HG03175 (cell line): ENCODE measurements around the gene ZCCHC7.

Experiments used
- ATAC-seq: cut with Tn5 transposase; IDR thresholded peaks from one replicate; pipeline ENCODE4 v1.9.1; 2021; ENCODE audit warnings: mild to moderate bottlenecking, moderate library complexity; ENCODE audit not compliant: unreplicated experiment

ZCCHC7 gene

DNA sequence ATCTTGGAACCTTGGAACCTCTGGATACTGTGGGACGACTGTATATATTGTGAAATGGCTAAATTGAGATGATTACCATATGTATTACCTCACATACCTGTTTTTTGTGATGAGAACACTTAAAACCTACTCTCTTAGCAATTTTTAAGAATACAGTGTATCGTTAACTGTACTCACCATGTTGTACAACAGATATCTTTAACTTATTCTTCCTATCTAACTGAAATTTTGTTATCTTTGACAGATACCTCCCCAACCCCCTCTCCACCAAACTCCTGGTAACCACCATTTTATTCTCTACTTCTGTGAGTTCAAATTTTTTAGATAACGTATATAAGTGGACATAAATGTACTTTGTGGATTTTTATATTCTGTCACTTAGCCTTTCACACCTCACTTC is 126.5 kb downstream of the ZCCHC7 start:
- no peak for ATAC-seq

- ATAC-seq, result no peak
These were observed 128.3 kb downstream of the ZCCHC7 start for GRCh38 chr9:37248651-37249163.

GRCh38 chr9:37251452-37251851 is 131.1 kb downstream of the ZCCHC7 start:
- peak; percentile 61 for ATAC-seq

DNA sequence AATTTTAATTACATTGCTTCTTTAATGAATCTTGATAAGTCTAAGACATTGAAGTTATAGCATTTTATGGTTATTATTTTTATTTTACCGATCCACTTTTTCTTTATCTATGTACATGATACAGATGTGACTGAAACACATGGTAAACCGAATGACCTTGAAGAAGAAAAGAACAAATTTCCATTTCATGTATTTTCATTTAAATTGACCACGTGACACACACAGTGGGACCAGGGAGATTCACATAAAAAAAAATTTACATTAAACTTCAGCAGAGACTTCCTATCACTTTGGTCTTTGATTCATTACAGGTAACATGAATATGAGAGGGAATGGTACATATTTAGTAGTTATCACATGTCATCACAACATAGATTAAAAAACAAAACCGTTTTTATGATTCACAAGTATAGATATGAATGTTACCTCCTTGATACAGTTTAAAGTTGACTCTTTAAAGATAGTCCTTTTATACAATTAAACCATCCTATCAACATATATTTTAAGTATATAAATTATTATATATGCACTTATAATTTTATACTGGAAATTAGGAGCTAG is 133.1 kb downstream of the ZCCHC7 start:
- ATAC-seq, result no peak

- no peak for ATAC-seq
These were observed 134.8 kb downstream of the ZCCHC7 start for GRCh38 chr9:37255187-37255586.

DNA sequence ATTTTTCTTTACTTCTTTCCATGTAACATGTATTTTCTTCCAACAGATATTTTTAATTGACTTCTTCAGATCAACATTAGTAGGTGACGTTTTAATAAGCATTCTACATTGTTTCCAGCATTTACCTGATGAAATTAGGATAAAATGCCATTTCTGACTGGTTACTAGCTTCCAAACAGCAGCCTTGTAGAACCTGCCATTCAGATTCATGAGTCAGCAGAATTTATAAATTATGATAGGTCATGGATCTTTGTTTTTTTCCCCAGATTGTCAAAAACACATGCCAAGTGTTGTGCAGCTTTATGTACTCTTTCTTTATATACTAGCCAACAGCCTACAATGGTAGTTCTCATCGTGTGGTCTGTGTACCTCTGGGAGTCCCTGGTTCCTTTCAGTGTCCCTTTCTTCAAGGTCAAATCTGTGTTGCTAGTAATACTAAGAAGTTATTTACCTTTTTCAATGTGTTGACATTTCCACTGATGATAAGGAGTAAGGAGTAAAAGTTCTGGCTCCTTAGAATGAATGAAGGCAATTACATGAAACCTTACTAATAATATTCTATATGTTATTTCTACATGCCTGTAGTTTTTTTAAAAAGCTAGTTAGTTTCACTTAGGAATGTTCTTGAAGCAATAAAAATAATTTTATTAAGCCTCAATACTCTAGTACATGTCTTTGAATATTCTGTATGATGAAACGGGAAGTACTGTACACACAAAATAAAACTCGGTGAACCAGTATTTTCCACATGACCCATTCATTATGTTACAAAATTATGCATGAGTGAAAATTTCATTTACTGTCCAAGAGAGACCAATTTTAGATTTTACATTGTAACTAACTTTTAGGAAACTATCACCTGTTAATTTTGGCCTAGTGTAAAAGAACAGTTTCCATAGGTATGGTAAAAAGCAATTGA is 135.8 kb downstream of the ZCCHC7 start:
- no peak for ATAC-seq

DNA sequence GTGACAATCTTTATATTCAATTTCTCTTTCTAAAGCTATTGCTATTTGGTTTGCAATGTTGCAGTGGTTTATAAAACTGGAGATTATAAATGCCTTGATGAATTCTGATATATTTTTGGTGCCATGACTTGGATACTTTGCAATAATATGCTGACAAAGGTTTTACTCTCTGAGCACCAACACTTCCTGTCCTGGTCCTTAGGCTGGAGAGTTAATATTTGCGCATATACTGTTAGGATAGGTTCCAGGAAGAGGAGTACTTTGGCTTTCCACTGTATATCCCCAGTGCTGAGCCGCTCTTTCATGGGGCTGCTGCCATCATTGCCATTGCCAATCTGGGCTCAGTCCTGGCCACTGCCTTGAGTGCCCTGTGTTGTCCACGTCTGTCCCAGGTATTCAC is 139.6 kb downstream of the ZCCHC7 start:
- no peak for ATAC-seq

DNA sequence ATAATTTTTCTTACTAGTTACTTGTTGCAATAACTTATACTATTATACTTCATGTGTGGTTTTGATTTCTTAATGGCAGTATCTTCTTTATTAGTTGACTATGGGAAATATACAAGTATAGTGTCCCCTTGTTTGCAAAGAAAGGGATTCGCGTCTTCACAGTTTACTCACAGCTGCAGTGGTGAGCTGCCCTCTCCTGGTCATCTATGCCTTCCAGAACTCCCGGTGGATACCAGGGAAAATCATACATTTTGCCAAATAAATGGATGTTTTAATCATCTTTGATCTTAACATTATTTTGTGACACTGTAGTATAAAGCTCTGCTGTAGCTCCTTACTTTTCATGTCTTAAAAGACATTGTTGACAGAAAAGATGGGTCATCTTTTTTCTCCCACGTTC is 142.0 kb downstream of the ZCCHC7 start:
- no peak for ATAC-seq

DNA sequence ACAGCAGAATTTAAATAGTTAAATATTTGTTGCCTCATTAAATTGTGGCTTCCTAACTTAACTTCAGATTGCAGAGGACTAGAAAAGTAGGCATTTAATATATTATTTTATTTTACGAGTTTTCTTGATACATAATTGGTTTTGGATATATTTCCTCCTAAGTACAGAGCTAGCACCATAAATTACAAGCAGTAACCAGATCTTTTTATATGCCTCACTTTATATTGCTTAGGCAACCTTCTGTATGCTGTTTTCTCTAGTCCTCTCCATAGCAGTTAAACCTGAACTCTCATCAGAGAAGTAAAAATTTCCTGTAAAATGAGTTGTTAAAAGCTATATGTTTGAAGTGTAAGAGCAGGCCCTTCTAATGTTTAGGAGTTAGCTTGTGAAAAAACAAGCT is 144.2 kb downstream of the ZCCHC7 start:
- ATAC-seq, result no peak

DNA sequence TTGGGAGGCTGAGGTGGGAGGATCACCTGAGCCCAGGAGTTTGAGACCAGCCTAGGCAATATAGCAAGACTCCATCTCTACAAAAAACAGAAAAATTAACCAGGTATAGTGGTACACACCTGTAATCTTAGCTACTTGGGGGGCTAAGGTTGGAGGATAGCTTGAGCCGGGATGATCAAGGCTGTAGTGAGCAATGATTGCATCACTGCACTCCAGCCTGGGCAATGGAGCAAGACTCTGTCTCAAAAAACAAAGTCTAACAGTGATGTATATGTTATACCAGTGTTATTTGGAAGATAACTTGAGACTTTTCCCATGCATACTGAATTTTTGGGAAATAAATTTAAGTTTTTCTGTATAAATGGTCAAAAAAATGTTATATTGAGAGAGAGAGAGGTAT is 146.3 kb downstream of the ZCCHC7 start:
- no peak for ATAC-seq

GRCh38 chr9:37269221-37269620 is 148.8 kb downstream of the ZCCHC7 start:
- no peak for ATAC-seq

GRCh38 chr9:37271679-37272078 is 151.3 kb downstream of the ZCCHC7 start:
- ATAC-seq, result no peak

GRCh38 chr9:37273595-37273994 is 153.2 kb downstream of the ZCCHC7 start:
- ATAC-seq, result no peak

DNA sequence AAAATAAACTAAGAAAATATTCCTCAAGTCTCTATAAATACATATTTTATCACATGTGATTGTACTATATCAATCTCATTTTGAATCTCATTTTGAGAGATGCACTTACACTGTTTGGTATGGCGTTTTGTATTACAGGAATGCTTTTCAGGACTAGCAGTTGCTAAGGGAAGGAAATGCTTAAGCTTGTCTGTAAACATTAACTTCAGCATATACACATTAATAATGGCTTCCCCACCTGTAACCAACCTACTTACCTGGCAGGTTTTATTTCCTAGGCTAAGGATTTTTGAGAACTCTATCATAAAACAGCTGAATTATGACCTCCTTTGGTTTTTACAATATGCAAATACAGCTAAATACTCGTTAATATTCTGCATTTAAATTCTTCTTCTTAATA is 161.2 kb downstream of the ZCCHC7 start:
- no peak for ATAC-seq

- ATAC-seq, result no peak
These were observed 163.5 kb downstream of the ZCCHC7 start for GRCh38 chr9:37283730-37284325.

DNA sequence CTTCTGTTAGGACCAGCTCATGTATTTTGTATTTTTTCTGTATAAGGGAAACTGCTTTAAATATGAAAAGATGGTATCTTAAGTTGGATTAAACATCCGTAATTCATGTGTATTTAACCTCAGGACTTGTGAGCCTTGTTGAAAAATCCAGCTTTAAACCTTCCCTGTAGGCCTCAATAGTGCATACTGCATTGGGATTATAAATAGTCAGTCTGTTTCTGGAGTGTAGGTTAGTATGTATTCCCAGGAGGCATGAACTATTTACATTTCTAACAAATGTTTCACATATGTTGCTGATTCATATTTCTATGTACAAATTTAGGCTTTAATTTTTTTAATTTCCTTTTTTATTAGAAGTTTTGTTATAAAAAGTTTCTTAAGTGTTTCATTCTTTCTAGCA is 164.3 kb downstream of the ZCCHC7 start:
- no peak for ATAC-seq

DNA sequence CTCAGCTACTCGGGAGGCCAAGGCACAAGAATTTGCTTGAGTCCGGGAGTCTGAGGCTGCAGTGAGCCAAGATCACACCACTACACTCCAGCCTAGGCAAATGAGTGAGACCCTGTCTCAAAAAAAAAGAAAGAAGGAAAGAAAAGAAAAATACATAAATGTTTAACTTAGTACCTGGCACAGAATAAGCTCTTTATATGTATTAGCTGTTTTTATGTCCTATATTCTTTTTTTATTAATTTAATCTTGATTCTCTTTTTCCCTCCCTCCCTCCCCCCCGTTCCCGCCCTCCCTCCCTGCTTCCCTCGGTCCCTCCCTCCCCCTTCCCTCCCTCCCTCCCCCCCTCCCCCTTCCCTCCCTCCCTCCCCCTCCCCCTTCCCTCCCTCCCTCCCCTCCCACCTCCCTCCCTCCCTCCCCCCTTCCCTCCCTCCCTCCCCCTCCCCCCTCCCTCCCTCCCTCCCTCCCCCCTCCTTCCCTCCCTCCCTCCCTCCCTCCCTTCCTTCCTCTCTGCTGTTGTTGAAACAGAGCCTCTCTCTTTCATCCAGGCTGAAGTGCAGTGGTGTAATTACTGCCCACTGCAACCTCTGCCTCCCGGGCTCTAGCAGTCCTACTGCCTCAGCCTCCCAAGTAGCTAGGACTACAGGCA is 166.3 kb downstream of the ZCCHC7 start:
- no peak for ATAC-seq

- no peak for ATAC-seq
These were observed 166.9 kb downstream of the ZCCHC7 start for GRCh38 chr9:37287317-37287716.

GRCh38 chr9:37289631-37290030 is 169.3 kb downstream of the ZCCHC7 start:
- no peak for ATAC-seq

GRCh38 chr9:37290366-37290939 is 170.1 kb downstream of the ZCCHC7 start:
- no peak for ATAC-seq

DNA sequence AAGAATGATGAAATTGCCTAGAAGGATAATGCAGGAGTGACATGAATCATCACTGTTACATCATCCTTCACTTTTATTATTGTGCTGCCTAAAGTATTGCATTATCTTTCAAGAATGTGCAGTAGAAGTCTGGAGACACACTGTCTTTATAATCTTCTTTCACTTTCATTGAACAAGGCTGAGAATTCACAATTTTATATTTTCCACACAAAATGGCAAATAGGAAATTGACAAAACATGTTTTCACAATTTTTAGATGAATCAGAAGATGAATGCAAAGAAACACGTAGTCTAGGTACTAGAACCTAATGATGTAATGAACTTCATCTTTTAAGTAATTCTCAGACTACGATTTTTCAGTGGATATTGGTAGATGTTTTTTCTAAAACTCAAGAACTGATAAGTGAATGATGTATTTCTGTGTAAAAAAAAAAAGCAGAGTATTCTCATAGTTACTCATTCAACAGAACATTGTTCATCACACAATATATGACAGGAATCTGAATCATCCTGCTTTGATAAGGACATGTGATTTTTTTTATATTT is 170.6 kb downstream of the ZCCHC7 start:
- no peak for ATAC-seq
